HEK293T (cell line): ENCODE data around the gene ZNF718.
"Not testable (repeated sequence)": the region's sequence is repeated elsewhere in the genome, so short reads cannot be mapped to it uniquely, and the experiment has no call there.

ENCODE experiments used
- ARNT ChIP-seq: fragments of 450-650 bp; IDR thresholded peaks from 2 replicates; pipeline ENCODE4 v1.6.1; 2017; ENCODE audit warnings: mild to moderate bottlenecking
- LEF1 ChIP-seq: fragments of 450-650 bp; IDR thresholded peaks from 2 replicates; pipeline ENCODE4 v1.6.1; 2017; ENCODE audit warnings: mild to moderate bottlenecking, borderline replicate concordance
- SP1 ChIP-seq: fragments of 450-650 bp; IDR thresholded peaks from 2 replicates; pipeline ENCODE4 v1.6.1; 2017

DNA sequence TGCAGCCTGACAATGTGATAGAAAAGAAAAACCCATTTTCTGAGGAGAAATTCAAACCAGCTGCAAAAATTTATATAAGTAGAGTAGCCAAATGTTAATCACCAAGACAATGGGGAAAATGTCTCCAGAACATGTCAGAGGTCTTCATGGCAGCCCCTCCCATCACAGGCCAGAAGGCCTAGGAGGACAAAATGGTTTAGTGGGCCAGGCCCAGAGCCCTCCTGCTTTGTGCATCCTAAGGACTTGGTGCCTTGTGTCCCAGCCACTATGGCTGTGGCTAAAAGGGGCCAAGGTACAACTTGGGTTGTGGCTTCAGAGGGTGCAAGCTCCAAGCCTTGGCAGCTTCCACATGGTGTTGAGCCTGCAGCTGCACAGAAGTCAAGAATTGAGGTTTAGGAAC is 78.5 kb downstream of the ZNF718 start:
- not testable (repeated sequence) for TF ChIP-seq ARNT, SP1, LEF1
